GM12878 (cell line): ENCODE data around the gene NFASC. TPM values are rescaled to one million over a fixed set of nuclear protein-coding genes. Genes with fewer than 3 reads are reported as not detected.

Source experiments
- CEBPZ ChIP-seq: fragments of 150-350 bp; IDR thresholded peaks from 2 replicates; pipeline ENCODE4 v1.6.1; 2016; ENCODE audit warnings: low read depth, low read length
- CTCF ChIP-seq, 3 experiments: IDR thresholded peaks in 2 of 3; conservative IDR thresholded peaks in 1 of 3; 2 replicates each; pipeline ENCODE4 v1.5.1; 2011; ENCODE audit warnings: low read depth in 3 of 3, low read length in 3 of 3, mild to moderate bottlenecking in 3 of 3, control low read depth in 2 of 3, moderate library complexity in 2 of 3, inconsistent platforms in 1 of 3, mixed read lengths in 1 of 3; ENCODE audit not compliant: control insufficient read depth in 2 of 3, insufficient read depth in 1 of 3; ENCODE audit errors: extremely low read depth in 1 of 3
- E4F1 ChIP-seq: fragments of 450-650 bp; IDR thresholded peaks from 2 replicates; pipeline ENCODE4 v1.6.1; 2018; ENCODE audit warnings: borderline replicate concordance, mild to moderate bottlenecking; ENCODE audit not compliant: partially characterized antibody
- FOXK2 ChIP-seq: fragments of 450-650 bp; IDR thresholded peaks from 2 replicates; pipeline ENCODE4 v1.6.1; 2017; ENCODE audit warnings: mild to moderate bottlenecking, moderate library complexity
- MTA3 ChIP-seq: IDR thresholded peaks from 2 replicates; pipeline ENCODE4 v1.6.1; 2012; ENCODE audit warnings: low read length, inconsistent platforms, borderline replicate concordance
- SPI1 ChIP-seq: IDR thresholded peaks from 2 replicates; pipeline ENCODE4 v1.6.1; 2011; ENCODE audit warnings: low read depth, mild to moderate bottlenecking, low read length, moderate library complexity, borderline replicate concordance; ENCODE audit not compliant: insufficient read depth
- TCF12 ChIP-seq: IDR thresholded peaks from 2 replicates; pipeline ENCODE4 v1.6.1; 2011; ENCODE audit warnings: low read depth, mild to moderate bottlenecking, low read length
- polyA plus RNA-seq, 11 experiments: library from polyadenylated mRNA; depleted of rRNA in 4 of 11; unstranded in 6 of 11; stranded (reverse) in 5 of 11; fragments of >200 nt; fragmentation: Nextera tagmentation in 4 of 11; fragmentation: Illumina TruSeq in 1 of 11; extraction: Ambion mirVana in 4 of 11; extraction: Trizol in 1 of 11; gene quantifications; 1 replicate in 1 of 11; 2 replicates in 10 of 11; pipeline versions ENCODE4 v1.2.1 to v1.2.3, GENCODE V29; 2011 to 2016; ENCODE audit warnings: inconsistent platforms in 2 of 11, missing spikeins in 2 of 11, low read depth in 1 of 11
- total RNA-seq, 4 experiments: library from RNA; depleted of rRNA in 3 of 4; stranded (reverse); fragments of >200 nt in 3 of 4; fragmentation: Illumina TruSeq in 1 of 4; extraction: Trizol in 1 of 4; gene quantifications; 2 replicates each; pipeline versions ENCODE4 v1.2.1 to v1.2.3, GENCODE V29; 2013 to 2021
- TF ChIP-seq, protein P1 (sequence below): fragments of 450-650 bp; IDR thresholded peaks from 2 replicates; pipeline ENCODE4 v1.6.1; 2016; ENCODE audit warnings: mild to moderate bottlenecking

The NFASC gene
- total and polyA plus RNA-seq, 10 of the 15 experiments (the other 5 are each of a cell fraction or from before 2014, with no cell fraction given) = 0.04 to 0.31 (median 0.12) TPM; not detected in 4

GRCh38 chr1:205047764-205048231 lies 177.1 kb downstream of the NFASC start (continued):
- TF ChIP-seq E4F1 = no peak
- no peak for TF ChIP-seq CTCF (IDR thresholded peaks at IDR 0.05 in 2 of 3, conservative IDR thresholded peaks at IDR 0.05 in 1 of 3; ENCODE audit: control insufficient read depth in 2 of 3, extremely low read depth in 1 of 3, insufficient read depth in 1 of 3, low read depth in 3 of 3, low read length in 3 of 3)
- TF ChIP-seq MTA3 = no peak
- TF ChIP-seq TCF12 = no peak
- TF ChIP-seq CEBPZ = no peak
- TF ChIP-seq, protein P1, sequence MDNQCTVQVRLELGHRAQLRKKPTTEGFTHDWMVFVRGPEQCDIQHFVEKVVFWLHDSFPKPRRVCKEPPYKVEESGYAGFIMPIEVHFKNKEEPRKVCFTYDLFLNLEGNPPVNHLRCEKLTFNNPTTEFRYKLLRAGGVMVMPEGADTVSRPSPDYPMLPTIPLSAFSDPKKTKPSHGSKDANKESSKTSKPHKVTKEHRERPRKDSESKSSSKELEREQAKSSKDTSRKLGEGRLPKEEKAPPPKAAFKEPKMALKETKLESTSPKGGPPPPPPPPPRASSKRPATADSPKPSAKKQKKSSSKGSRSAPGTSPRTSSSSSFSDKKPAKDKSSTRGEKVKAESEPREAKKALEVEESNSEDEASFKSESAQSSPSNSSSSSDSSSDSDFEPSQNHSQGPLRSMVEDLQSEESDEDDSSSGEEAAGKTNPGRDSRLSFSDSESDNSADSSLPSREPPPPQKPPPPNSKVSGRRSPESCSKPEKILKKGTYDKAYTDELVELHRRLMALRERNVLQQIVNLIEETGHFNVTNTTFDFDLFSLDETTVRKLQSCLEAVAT = no peak
- TF ChIP-seq SPI1 = no peak
- TF ChIP-seq FOXK2 = no peak
